Thyroid gland (tissue), 4 donors: Measurements from ENCODE around the gene TAAR1.

Source experiments
- POLR2A ChIP-seq, 2 donors: fragments of 450-650 bp; IDR thresholded peaks; one replicate each; pipeline ENCODE4 v1.6.1; 2017; ENCODE audit warnings: antibody characterized with exemption in 2 of 2, mild to moderate bottlenecking in 2 of 2, moderate library complexity in 1 of 2
- TF ChIP-seq, protein P1 (sequence below), 6 experiments: fragments of 200-600 bp in 3 of 6; fragments of 450-650 bp in 3 of 6; sonication (generic) in 3 of 6; IDR thresholded peaks; one replicate each; pipeline ENCODE4 v1.5.1; 2016 to 2019; ENCODE audit warnings: antibody characterized with exemption in 6 of 6, mild to moderate bottlenecking in 2 of 6, inconsistent platforms in 1 of 6, moderate library complexity in 1 of 6

GRCh38 chr6:132684272-132684671 lies 25.3 kb upstream of the TAAR1 start:
- TF ChIP-seq POLR2A (IDR thresholded peaks at IDR 0.05): no peak
- TF ChIP-seq, protein P1, sequence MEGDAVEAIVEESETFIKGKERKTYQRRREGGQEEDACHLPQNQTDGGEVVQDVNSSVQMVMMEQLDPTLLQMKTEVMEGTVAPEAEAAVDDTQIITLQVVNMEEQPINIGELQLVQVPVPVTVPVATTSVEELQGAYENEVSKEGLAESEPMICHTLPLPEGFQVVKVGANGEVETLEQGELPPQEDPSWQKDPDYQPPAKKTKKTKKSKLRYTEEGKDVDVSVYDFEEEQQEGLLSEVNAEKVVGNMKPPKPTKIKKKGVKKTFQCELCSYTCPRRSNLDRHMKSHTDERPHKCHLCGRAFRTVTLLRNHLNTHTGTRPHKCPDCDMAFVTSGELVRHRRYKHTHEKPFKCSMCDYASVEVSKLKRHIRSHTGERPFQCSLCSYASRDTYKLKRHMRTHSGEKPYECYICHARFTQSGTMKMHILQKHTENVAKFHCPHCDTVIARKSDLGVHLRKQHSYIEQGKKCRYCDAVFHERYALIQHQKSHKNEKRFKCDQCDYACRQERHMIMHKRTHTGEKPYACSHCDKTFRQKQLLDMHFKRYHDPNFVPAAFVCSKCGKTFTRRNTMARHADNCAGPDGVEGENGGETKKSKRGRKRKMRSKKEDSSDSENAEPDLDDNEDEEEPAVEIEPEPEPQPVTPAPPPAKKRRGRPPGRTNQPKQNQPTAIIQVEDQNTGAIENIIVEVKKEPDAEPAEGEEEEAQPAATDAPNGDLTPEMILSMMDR (IDR thresholded peaks at IDR 0.05): no peak
